ENCODE measurements around the gene INTS11.

The INTS11 gene

GRCh38 chr1:1340185-1340584 is 15.7 kb upstream of the INTS11 start:
- Mint-ChIP-seq H3K27ac (no peak overlapping the region), H3K36me3 (peaks cover 23% of the 10 kb centered on the region), H3K4me1 (peaks cover 12% of the 10 kb centered on the region), H3K27me3 (no peaks in the 10 kb centered on the region), H3K9me3 (no peaks in the 10 kb centered on the region), H3K4me3 (no peak overlapping the region)
- no peak for ATAC-seq

GRCh38 chr1:1338278-1338677 is 13.8 kb upstream of the INTS11 start:
- H3K27ac Mint-ChIP-seq: no peak overlapping the region
- H3K9me3 Mint-ChIP-seq: no peaks in the 10 kb centered on the region
- H3K27me3 Mint-ChIP-seq: no peaks in the 10 kb centered on the region
- H3K36me3 Mint-ChIP-seq: peaks cover 23% of the 10 kb centered on the region
- no peak for ATAC-seq
- peaks cover 7% of the 10 kb centered on the region for H3K4me1 Mint-ChIP-seq
- H3K4me3 Mint-ChIP-seq: no peak overlapping the region

DNA sequence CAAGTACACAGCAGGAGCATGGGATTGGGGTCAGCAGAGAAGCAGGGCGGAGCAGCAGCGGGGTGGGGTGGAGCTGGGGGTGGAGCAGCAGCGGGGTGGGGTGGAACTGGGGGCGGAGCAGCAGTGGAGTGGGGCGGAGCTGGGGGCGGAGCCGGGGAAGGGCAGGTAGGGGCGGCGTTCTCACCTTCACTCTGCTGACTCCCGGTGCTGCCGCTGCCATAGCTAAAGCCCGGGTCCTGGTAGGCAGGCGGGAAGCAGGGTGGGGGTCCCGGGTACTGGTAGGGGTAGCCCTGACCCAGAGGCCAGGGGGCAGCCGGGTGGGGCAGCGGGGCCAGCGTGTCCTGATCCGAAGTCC is 13.3 kb upstream of the INTS11 start:
- Mint-ChIP-seq H3K9me3 (no peaks in the 10 kb centered on the region), H3K4me1 (peaks cover 2% of the 10 kb centered on the region), H3K27ac (no peak overlapping the region), H3K36me3 (peaks cover 23% of the 10 kb centered on the region), H3K4me3 (no peak overlapping the region), H3K27me3 (no peaks in the 10 kb centered on the region)
- peak; percentile 22 for ATAC-seq

GRCh38 chr1:1336931-1337792 is 12.7 kb upstream of the INTS11 start:
- no peaks in the 10 kb centered on the region for H3K9me3 Mint-ChIP-seq
- H3K27ac Mint-ChIP-seq: no peak overlapping the region
- no peak for ATAC-seq
- H3K4me3 Mint-ChIP-seq: no peak overlapping the region
- no peaks in the 10 kb centered on the region for H3K27me3 Mint-ChIP-seq
- H3K4me1 Mint-ChIP-seq: no peaks in the 10 kb centered on the region
- H3K36me3 Mint-ChIP-seq: peaks cover 23% of the 10 kb centered on the region

GRCh38 chr1:1336446-1336845 is 12.0 kb upstream of the INTS11 start:
- H3K9me3 Mint-ChIP-seq: no peaks in the 10 kb centered on the region
- peaks cover 22% of the 10 kb centered on the region for H3K36me3 Mint-ChIP-seq
- no peak overlapping the region for H3K4me3 Mint-ChIP-seq
- H3K4me1 Mint-ChIP-seq: no peaks in the 10 kb centered on the region
- ATAC-seq: no peak
- H3K27me3 Mint-ChIP-seq: no peaks in the 10 kb centered on the region
- H3K27ac Mint-ChIP-seq: no peak overlapping the region

GRCh38 chr1:1335792-1336248 is 11.4 kb upstream of the INTS11 start:
- ATAC-seq: no peak
- peaks cover 5% of the 10 kb centered on the region for H3K4me1 Mint-ChIP-seq
- no peak overlapping the region for H3K4me3 Mint-ChIP-seq
- H3K36me3 Mint-ChIP-seq: peaks cover 16% of the 10 kb centered on the region
- H3K27me3 Mint-ChIP-seq: no peaks in the 10 kb centered on the region
- no peak overlapping the region for H3K27ac Mint-ChIP-seq
- no peaks in the 10 kb centered on the region for H3K9me3 Mint-ChIP-seq

DNA sequence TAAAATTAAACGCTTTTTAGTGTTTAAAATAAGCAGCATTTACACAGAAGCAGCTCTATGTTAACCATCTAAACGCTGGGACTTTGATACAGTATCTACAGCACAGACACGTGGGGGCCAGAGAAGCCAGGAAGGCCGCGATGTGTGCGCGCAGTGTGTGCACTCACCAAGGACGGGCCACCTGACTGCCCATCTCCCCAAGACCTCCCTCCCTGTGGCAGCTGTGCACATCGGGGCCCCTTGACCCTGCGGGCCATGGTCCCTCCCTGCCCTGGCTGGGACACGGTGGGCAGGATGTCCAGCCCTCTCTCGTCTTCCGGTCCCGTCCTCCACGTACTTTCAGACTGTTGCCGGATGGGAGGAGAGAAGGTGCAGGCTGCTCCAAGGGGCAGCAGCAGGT is 10.8 kb upstream of the INTS11 start:
- peaks cover 15% of the 10 kb centered on the region for H3K36me3 Mint-ChIP-seq
- peaks cover 11% of the 10 kb centered on the region for H3K4me1 Mint-ChIP-seq
- H3K4me3 Mint-ChIP-seq: no peak overlapping the region
- no peak for ATAC-seq
- no peaks in the 10 kb centered on the region for H3K9me3 Mint-ChIP-seq
- no peak overlapping the region for H3K27ac Mint-ChIP-seq
- no peaks in the 10 kb centered on the region for H3K27me3 Mint-ChIP-seq

GRCh38 chr1:1334835-1335234 is 10.4 kb upstream of the INTS11 start:
- no peaks in the 10 kb centered on the region for H3K27me3 Mint-ChIP-seq
- H3K4me1 Mint-ChIP-seq: peaks cover 15% of the 10 kb centered on the region
- no peak overlapping the region for H3K4me3 Mint-ChIP-seq
- H3K36me3 Mint-ChIP-seq: peaks cover 18% of the 10 kb centered on the region
- no peak for ATAC-seq
- no peak overlapping the region for H3K27ac Mint-ChIP-seq
- no peaks in the 10 kb centered on the region for H3K9me3 Mint-ChIP-seq

DNA sequence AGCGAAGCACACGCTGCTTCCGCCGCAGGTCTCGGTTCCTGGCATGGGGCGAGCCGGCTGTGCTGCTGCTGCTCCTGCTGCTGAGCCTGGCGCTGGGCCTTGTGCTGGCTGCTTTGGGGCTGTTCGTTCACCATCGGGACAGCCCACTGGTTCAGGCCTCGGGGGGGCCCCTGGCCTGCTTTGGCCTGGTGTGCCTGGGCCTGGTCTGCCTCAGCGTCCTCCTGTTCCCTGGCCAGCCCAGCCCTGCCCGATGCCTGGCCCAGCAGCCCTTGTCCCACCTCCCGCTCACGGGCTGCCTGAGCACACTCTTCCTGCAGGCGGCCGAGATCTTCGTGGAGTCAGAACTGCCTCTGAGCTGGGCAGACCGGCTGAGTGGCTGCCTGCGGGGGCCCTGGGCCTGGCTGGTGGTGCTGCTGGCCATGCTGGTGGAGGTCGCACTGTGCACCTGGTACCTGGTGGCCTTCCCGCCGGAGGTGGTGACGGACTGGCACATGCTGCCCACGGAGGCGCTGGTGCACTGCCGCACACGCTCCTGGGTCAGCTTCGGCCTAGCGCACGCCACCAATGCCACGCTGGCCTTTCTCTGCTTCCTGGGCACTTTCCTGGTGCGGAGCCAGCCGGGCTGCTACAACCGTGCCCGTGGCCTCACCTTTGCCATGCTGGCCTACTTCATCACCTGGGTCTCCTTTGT is 9.2 kb upstream of the INTS11 start:
- no peak overlapping the region for H3K27ac Mint-ChIP-seq
- no peaks in the 10 kb centered on the region for H3K9me3 Mint-ChIP-seq
- peaks cover 24% of the 10 kb centered on the region for H3K4me1 Mint-ChIP-seq
- H3K27me3 Mint-ChIP-seq: no peaks in the 10 kb centered on the region
- ATAC-seq: no peak
- H3K4me3 Mint-ChIP-seq: no peak overlapping the region
- peaks cover 16% of the 10 kb centered on the region for H3K36me3 Mint-ChIP-seq

GRCh38 chr1:1332774-1333480 is 8.5 kb upstream of the INTS11 start:
- ATAC-seq: no peak
- H3K27me3 Mint-ChIP-seq: no peaks in the 10 kb centered on the region
- no peaks in the 10 kb centered on the region for H3K9me3 Mint-ChIP-seq
- peaks cover 27% of the 10 kb centered on the region for H3K4me1 Mint-ChIP-seq
- no peak overlapping the region for H3K27ac Mint-ChIP-seq
- H3K4me3 Mint-ChIP-seq: no peak overlapping the region
- H3K36me3 Mint-ChIP-seq: peaks cover 10% of the 10 kb centered on the region

DNA sequence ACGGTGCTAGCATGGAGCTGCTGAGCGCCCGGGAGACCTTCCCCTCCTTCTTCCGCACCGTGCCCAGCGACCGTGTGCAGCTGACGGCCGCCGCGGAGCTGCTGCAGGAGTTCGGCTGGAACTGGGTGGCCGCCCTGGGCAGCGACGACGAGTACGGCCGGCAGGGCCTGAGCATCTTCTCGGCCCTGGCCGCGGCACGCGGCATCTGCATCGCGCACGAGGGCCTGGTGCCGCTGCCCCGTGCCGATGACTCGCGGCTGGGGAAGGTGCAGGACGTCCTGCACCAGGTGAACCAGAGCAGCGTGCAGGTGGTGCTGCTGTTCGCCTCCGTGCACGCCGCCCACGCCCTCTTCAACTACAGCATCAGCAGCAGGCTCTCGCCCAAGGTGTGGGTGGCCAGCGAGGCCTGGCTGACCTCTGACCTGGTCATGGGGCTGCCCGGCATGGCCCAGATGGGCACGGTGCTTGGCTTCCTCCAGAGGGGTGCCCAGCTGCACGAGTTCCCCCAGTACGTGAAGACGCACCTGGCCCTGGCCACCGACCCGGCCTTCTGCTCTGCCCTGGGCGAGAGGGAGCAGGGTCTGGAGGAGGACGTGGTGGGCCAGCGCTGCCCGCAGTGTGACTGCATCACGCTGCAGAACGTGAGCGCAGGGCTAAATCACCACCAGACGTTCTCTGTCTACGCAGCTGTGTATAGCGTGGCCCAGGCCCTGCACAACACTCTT is 7.7 kb upstream of the INTS11 start:
- no peaks in the 10 kb centered on the region for H3K27me3 Mint-ChIP-seq
- H3K36me3 Mint-ChIP-seq: peaks cover 11% of the 10 kb centered on the region
- peaks cover 32% of the 10 kb centered on the region for H3K4me1 Mint-ChIP-seq
- ATAC-seq: no peak
- no peaks in the 10 kb centered on the region for H3K9me3 Mint-ChIP-seq
- H3K4me3 Mint-ChIP-seq: no peak overlapping the region
- no peak overlapping the region for H3K27ac Mint-ChIP-seq

GRCh38 chr1:1331068-1331965 is 6.9 kb upstream of the INTS11 start, which contains the start of gene TAS1R3:
Gene TAS1R3 (plus strand): TSS chr1:1331280. CDS start chr1:1331346, 66 bp downstream.
- Mint-ChIP-seq H3K27ac (peak within 1 kb of the TSS; percentile 71), H3K4me1 (peaks cover 41% of the 10 kb centered on the region), H3K4me3 (peak within 1 kb of the TSS; percentile 49), H3K27me3 (no peaks in the 10 kb centered on the region), H3K36me3 (peaks cover 11% of the 10 kb centered on the region), H3K9me3 (no peaks in the 10 kb centered on the region)
- peak; percentile 4 for ATAC-seq

DNA sequence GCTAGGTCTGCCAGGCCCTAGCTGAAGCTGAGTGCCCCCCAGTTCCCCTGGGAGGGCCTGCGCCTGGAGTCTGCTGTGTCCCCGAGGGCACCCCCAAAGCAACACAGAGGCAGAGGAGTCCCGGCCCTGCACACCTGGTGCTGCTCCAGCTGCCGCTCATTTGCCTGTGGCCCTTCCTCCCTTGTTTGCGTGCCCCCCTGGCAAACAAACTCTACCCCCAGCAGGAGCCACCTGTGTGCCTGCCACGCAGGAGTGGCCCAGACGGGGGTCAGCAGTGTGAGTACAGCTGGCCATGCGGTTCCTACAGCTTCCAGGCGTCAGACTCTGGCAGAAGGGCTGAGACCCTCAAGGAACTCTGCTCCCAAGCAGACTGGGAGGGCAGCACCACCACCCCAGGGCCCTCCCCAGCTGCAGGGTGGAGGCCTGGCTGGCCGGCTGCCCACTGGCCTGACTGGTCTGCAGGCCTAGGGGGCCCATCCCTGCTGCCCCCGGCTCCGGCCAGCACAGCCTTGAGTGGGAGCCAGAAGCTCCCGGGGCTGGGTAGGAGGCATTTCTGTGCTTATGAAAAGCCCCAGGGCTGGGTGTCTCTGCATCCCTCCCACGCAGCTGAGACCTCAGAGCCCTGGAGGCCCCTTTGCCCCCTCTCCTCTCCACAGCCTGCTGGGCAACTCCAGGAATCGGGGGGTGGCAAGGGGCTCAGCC is 6.1 kb upstream of the INTS11 start:
- Mint-ChIP-seq H3K27ac (peak overlapping the region; percentile 71), H3K4me3 (peak overlapping the region; percentile 49), H3K4me1 (peaks cover 49% of the 10 kb centered on the region), H3K27me3 (no peaks in the 10 kb centered on the region), H3K36me3 (peaks cover 11% of the 10 kb centered on the region), H3K9me3 (no peaks in the 10 kb centered on the region)
- ATAC-seq: no peak

All from stimulated activated memory B cell treated with anti-CD40 and anti-IgM and Interleukin-4, amounts not matched to agents 10 μg/mL and 1 μg/mL and 100 μg/mL, for 72 hours (primary cell).